ENCODE data around the gene DAB1. TPM values are rescaled to one million over a fixed set of nuclear protein-coding genes. Genes with fewer than 3 reads are reported as not detected.

The DAB1 gene
- total RNA-seq, 2 experiments from 2014 or later: 1.2 to 2.1 TPM

GRCh38 chr1:57162607-57163261, 261.1 kb downstream of the DAB1 start:
- no peak for DNase-seq
- Mint-ChIP-seq H3K27ac (no peak overlapping the region), H3K4me1 (no peaks in the 10 kb centered on the region), H3K9me3 (no peaks in the 10 kb centered on the region), H3K36me3 (ENCODE audit: low read depth) (no peaks in the 10 kb centered on the region), H3K4me3 (no peak overlapping the region), H3K27me3 (no peaks in the 10 kb centered on the region)
- CTCF ChIA-PET: no interaction called here
- POLR2A ChIA-PET: no interaction called here

DNA sequence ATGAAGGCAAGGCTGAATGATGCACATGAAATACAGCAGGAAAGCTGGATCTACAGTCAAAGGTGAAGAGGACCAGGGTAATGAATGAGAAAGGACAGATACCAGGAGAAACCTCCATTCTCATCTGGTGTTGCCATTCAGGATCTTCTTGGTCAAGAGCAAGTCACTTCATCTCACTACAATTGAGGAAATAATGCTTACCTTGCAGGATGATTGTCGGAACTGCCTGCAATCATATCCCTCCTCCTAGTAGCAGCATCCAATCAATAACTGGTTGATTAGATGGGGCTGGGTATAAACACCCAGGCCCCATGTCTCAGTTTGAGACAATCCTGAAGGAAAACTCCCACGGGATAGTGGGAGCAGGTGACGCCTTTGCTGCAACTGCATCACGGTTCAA, 263.3 kb downstream of the DAB1 start:
- H3K36me3 Mint-ChIP-seq (ENCODE audit: low read depth): no peaks in the 10 kb centered on the region
- POLR2A ChIA-PET: no interaction called here

GRCh38 chr1:57158604-57158998, 265.3 kb downstream of the DAB1 start:
- Mint-ChIP-seq H3K27ac (no peak overlapping the region), H3K27me3 (no peaks in the 10 kb centered on the region), H3K4me3 (no peak overlapping the region), H3K36me3 (ENCODE audit: low read depth) (no peaks in the 10 kb centered on the region), H3K4me1 (no peaks in the 10 kb centered on the region), H3K9me3 (no peaks in the 10 kb centered on the region)
- ChIA-PET CTCF (no interaction called here), POLR2A (no interaction called here)
- DNase-seq: no peak

More for the DNA sequence above, 263.3 kb downstream of the DAB1 start:
- Mint-ChIP-seq H3K4me1 (no peaks in the 10 kb centered on the region), H3K9me3 (no peaks in the 10 kb centered on the region), H3K27me3 (no peaks in the 10 kb centered on the region), H3K27ac (no peak overlapping the region), H3K4me3 (no peak overlapping the region)
- no peak for DNase-seq
- CTCF ChIA-PET: no interaction called here

GRCh38 chr1:57157818-57158603, 265.8 kb downstream of the DAB1 start:
- ChIA-PET POLR2A (no interaction called here), CTCF (no interaction called here)
- H3K9me3 Mint-ChIP-seq: no peaks in the 10 kb centered on the region
- DNase-seq: no peak
- no peaks in the 10 kb centered on the region for H3K36me3 Mint-ChIP-seq (ENCODE audit: low read depth)
- no peak overlapping the region for H3K27ac Mint-ChIP-seq
- H3K4me1 Mint-ChIP-seq: no peaks in the 10 kb centered on the region
- no peaks in the 10 kb centered on the region for H3K27me3 Mint-ChIP-seq
- no peak overlapping the region for H3K4me3 Mint-ChIP-seq

DNA sequence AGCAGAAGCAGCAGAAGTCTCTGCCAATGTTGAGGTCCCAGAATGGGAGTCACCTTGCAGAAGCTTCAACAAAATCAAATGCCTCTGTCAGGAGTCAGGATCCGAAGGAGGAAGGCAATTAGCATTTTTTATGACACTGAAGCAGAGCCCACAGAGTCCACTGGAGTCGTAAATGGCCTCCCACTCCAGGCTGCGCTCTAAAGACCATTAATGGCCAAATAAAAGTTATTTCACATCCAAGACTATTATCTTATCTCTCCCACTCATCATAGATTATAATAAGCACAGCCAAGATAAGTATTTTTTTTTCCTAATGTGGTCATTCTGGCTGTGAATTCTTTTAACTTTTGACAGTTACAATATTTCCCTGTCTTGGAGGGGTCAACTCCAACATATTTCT, 267.0 kb downstream of the DAB1 start:
- no peaks in the 10 kb centered on the region for H3K9me3 Mint-ChIP-seq
- H3K27ac Mint-ChIP-seq: no peak overlapping the region
- ChIA-PET CTCF (no interaction called here), POLR2A (no interaction called here)
- H3K36me3 Mint-ChIP-seq (ENCODE audit: low read depth): no peaks in the 10 kb centered on the region
- DNase-seq: no peak
- H3K27me3 Mint-ChIP-seq: no peaks in the 10 kb centered on the region
- no peaks in the 10 kb centered on the region for H3K4me1 Mint-ChIP-seq
- H3K4me3 Mint-ChIP-seq: no peak overlapping the region

GRCh38 chr1:57146100-57146499, 277.8 kb downstream of the DAB1 start:
- Mint-ChIP-seq H3K4me1 (no peaks in the 10 kb centered on the region), H3K27ac (no peak overlapping the region), H3K27me3 (no peaks in the 10 kb centered on the region), H3K9me3 (no peaks in the 10 kb centered on the region), H3K4me3 (no peak overlapping the region), H3K36me3 (ENCODE audit: low read depth) (no peaks in the 10 kb centered on the region)
- CTCF ChIA-PET: interaction anchor here (0.6 kb wide), 1 partner anchor 581 kb away, joined by 3 read pairs; no protein-coding TSS in a partner anchor
- POLR2A ChIA-PET: no interaction called here
- DNase-seq: no peak

DNA sequence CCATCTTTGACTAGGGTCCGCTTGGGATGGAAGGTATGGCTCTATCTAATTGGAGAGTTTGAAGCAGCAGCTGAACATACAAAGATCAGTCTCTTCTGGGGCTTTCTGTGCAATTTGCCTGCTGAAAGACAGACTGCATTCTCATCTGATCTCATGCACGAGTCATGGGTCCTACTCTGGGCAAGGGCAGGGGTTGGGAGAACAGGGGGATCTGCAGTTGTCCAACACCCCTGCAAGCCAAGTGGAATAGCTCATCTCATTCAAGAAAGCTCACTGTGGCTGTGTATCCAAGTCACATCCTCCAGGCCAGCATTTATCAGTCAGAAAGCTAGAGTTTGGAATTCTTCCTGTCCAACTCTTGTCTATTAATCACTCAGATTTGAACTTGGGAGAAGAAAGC, 280.9 kb downstream of the DAB1 start:
- Mint-ChIP-seq H3K4me1 (no peaks in the 10 kb centered on the region), H3K27me3 (no peaks in the 10 kb centered on the region), H3K27ac (no peak overlapping the region), H3K9me3 (no peaks in the 10 kb centered on the region), H3K4me3 (no peak overlapping the region), H3K36me3 (ENCODE audit: low read depth) (no peaks in the 10 kb centered on the region)
- POLR2A ChIA-PET: no interaction called here
- CTCF ChIA-PET: no interaction called here
- DNase-seq: no peak

DNA sequence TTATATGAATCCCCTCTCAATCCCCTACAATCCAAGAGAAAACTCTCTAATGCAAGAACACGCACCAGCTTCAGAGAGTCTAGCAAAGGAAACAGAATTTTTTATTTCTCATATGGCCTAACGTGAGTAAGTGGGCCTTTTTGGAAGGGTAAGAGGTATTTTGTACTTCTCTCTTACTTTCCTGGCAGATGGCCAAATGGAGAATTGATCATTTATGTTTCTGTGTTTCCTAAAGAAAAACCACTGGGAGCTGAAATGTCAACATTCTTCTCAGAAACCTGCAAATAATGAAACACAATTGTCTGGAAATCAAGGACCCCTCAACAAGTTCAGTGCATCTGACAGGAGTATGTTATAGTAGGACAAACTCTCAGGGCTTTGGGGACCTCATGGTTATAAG, 281.7 kb downstream of the DAB1 start:
- CTCF ChIA-PET: no interaction called here
- H3K36me3 Mint-ChIP-seq (ENCODE audit: low read depth): no peaks in the 10 kb centered on the region
- DNase-seq: no peak
- H3K4me3 Mint-ChIP-seq: no peak overlapping the region
- H3K9me3 Mint-ChIP-seq: no peaks in the 10 kb centered on the region
- POLR2A ChIA-PET: no interaction called here
- no peaks in the 10 kb centered on the region for H3K4me1 Mint-ChIP-seq
- H3K27me3 Mint-ChIP-seq: no peaks in the 10 kb centered on the region
- H3K27ac Mint-ChIP-seq: no peak overlapping the region

DNA sequence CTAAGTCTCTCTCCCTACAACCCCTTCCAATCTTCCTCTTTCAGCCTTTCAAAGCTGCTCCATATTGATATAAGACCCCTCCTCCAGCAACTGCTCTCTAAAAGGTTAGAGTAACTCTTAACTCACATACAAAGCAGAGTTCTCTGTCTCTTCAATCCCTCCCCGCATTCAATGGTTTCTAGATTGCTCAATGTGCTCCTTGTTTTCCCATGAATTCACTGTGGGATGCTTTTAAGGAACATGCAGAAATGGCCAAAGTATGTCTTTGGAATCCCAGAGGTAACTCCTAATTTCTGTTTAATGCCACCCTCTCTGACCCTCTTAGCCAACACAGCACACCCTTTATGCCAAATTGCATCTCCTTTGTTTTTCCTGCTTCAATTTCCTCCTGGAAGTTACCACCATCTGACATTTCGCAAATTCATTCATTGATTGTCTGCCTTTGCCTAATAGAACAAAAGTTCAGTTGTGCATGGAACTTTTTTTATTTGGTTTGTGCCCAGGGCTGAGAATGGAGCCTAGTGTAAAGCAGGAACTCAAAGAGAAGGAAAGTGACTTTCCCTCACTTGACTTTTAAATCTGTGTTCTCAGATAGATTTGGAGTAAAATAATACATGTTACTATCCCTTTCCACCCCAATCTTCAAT, 285.3 kb downstream of the DAB1 start:
- no peaks in the 10 kb centered on the region for H3K27me3 Mint-ChIP-seq

DNA sequence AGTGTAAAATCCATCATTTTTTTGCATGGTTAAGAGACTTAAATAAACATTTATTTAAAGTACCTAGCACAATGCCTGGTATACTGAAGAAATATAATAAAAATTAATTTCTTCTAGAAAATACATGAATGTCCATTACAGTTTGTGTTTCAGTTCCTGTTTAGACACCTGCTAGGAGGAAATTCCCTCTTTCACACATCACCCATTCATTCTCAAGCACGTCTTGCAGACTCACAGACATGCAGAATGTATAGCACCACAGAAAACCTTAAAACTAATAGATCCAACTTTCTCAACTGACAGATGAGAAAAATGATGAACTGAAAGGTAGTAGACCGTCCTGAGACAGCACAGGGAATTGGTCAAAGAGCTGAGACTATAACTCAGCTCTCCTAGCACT, 285.9 kb downstream of the DAB1 start:
- H3K4me1 Mint-ChIP-seq: no peaks in the 10 kb centered on the region
- no peak overlapping the region for H3K4me3 Mint-ChIP-seq
- no peaks in the 10 kb centered on the region for H3K36me3 Mint-ChIP-seq (ENCODE audit: low read depth)
- no peaks in the 10 kb centered on the region for H3K27me3 Mint-ChIP-seq
- H3K27ac Mint-ChIP-seq: no peak overlapping the region
- no peaks in the 10 kb centered on the region for H3K9me3 Mint-ChIP-seq
- POLR2A ChIA-PET: no interaction called here
- DNase-seq: no peak
- CTCF ChIA-PET: no interaction called here

More for the DNA sequence above, 285.3 kb downstream of the DAB1 start:
- H3K4me1 Mint-ChIP-seq: no peaks in the 10 kb centered on the region
- no peak overlapping the region for H3K27ac Mint-ChIP-seq
- CTCF ChIA-PET: no interaction called here
- H3K36me3 Mint-ChIP-seq (ENCODE audit: low read depth): no peaks in the 10 kb centered on the region
- DNase-seq: no peak
- POLR2A ChIA-PET: no interaction called here
- H3K4me3 Mint-ChIP-seq: no peak overlapping the region
- no peaks in the 10 kb centered on the region for H3K9me3 Mint-ChIP-seq

DNA sequence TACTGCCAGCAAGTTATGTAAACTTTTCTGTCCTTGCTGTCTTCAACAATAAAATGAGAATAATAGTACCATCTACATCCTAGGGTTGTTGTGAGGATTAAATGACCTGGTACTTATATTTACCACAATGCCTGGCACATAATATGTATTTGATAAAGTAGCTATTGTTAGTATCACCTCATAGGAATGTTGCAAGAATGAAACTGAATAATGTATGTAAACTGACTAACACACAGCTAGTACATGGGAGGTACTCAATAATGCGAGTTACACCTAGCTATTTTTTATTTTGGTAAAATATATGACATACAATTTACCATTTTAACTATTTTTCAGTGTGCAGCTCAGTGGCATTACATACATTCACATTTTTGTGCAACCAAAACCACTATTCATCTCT, 289.1 kb downstream of the DAB1 start:
- POLR2A ChIA-PET: no interaction called here
- Mint-ChIP-seq H3K4me3 (no peak overlapping the region), H3K27me3 (no peaks in the 10 kb centered on the region), H3K36me3 (ENCODE audit: low read depth) (no peaks in the 10 kb centered on the region), H3K27ac (no peak overlapping the region), H3K9me3 (no peaks in the 10 kb centered on the region), H3K4me1 (no peaks in the 10 kb centered on the region)
- no peak for DNase-seq
- CTCF ChIA-PET: interaction anchor here (0.6 kb wide), 1 partner anchor 186 kb away, joined by 3 read pairs; no protein-coding TSS in a partner anchor

DNA sequence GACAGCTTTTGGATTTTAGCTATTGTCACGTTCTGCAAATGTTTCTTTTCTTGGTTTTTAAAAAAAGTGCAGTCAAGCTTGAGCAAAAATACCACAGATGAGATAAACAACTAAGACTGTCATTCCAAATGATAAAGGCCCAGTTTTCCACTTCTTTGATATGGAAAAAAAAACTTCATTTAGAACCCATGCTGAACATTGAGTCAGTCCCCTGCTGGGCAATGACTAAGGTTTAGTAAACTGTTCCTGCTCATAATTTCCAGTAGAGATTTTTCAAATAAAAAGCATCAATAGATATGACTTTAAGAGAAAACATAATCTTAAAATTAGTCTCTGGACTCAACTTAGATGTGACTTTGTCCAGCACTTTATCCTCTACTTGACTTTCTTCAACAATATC, 290.2 kb downstream of the DAB1 start:
- Mint-ChIP-seq H3K9me3 (no peaks in the 10 kb centered on the region), H3K4me1 (no peaks in the 10 kb centered on the region), H3K27ac (no peak overlapping the region), H3K27me3 (no peaks in the 10 kb centered on the region), H3K36me3 (ENCODE audit: low read depth) (no peaks in the 10 kb centered on the region), H3K4me3 (no peak overlapping the region)
- DNase-seq: no peak
- POLR2A ChIA-PET: no interaction called here
- CTCF ChIA-PET: no interaction called here

DNA sequence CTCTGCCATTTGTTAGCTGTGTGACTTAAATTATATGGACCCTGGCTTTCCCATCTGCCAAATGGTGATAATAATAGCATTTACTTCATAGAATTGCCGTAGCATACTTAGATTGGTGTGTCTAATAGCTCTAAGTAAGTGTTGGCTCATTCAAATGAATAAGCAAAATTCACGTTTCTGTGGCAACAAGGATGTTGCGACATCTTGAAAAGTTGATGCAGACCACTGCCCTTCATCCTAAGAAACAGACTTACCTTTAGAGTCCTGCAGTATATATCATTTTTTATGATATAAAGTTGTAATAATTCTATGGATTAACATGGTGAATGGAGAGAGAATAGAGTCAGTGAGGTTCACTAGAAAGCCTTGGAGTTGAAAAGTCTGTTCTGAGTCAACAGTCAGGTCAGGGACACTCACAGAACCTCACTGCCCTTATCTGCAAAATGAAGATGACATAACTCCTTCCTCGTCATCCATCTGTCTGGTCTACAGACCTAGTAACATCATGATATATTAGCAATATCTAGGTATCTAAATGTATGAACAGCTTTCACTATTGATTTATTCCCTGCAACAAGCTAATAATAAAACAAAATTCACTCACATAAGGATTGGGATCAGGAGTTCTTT, 290.8 kb downstream of the DAB1 start:
- Mint-ChIP-seq H3K9me3 (no peaks in the 10 kb centered on the region), H3K4me3 (no peak overlapping the region), H3K4me1 (no peaks in the 10 kb centered on the region), H3K27ac (no peak overlapping the region), H3K36me3 (ENCODE audit: low read depth) (no peaks in the 10 kb centered on the region), H3K27me3 (no peaks in the 10 kb centered on the region)
- CTCF ChIA-PET: no interaction called here
- no peak for DNase-seq
- POLR2A ChIA-PET: no interaction called here

Measured in activated CD4-positive, alpha-beta T cell treated with anti-CD3 and anti-CD28 coated beads, Interleukin-2, amount 10 ng/mL, durations not matched to agents 7 days and 5 days (primary cell).